Urinary bladder (tissue), 4 donors: Measurements from ENCODE around the gene LAMC1. TPM values are rescaled to one million over a fixed set of nuclear protein-coding genes. Genes with fewer than 3 reads are reported as not detected.
"Not testable (repeated sequence)": the region's sequence is repeated elsewhere in the genome, so short reads cannot be mapped to it uniquely, and the experiment has no call there.

Experiments used
- DNase-seq: peaks from one replicate; pipeline ENCODE4 v3.0.0-alpha.2; 2015; ENCODE audit errors: extremely low spot score
- H3K27ac ChIP-seq: one replicate; pipeline ENCODE4 v1.5.1; 2013; ENCODE audit warnings: low read depth, mild to moderate bottlenecking, moderate library complexity
- H3K36me3 ChIP-seq: one replicate; pipeline ENCODE4 v1.6.1; 2013; ENCODE audit warnings: mild to moderate bottlenecking, moderate library complexity; ENCODE audit not compliant: insufficient read depth
- H3K4me1 ChIP-seq: one replicate; pipeline ENCODE4 v1.6.1; 2013; ENCODE audit warnings: mild to moderate bottlenecking, moderate library complexity; ENCODE audit not compliant: insufficient read depth
- H3K4me3 ChIP-seq: one replicate; pipeline ENCODE4 v1.5.1; 2013; ENCODE audit warnings: low read depth, low read length
- WGBS: extraction: QIAGEN DNeasy Blood & Tissue Kit; methylation state at CpG from one replicate; pipeline ENCODE4 v1.1.7; 2013; 5-methylcytosine and 5-hydroxymethylcytosine counted together
- polyA plus RNA-seq: library from polyadenylated mRNA; stranded (reverse); fragments of 200-250 nt; gene quantifications from one replicate; pipeline ENCODE4 v1.2.3, GENCODE V29; 2013
- total RNA-seq: library from RNA; depleted of rRNA; stranded (reverse); fragments of >200 nt; gene quantifications from one replicate; pipeline ENCODE4 v1.2.3, GENCODE V29; 2014
- donor health status: healthy with polysubstance abuse.
- donor health status: healthy.

The LAMC1 gene
- total and polyA plus RNA-seq, 2 donors, result 178 to 279 TPM

DNA sequence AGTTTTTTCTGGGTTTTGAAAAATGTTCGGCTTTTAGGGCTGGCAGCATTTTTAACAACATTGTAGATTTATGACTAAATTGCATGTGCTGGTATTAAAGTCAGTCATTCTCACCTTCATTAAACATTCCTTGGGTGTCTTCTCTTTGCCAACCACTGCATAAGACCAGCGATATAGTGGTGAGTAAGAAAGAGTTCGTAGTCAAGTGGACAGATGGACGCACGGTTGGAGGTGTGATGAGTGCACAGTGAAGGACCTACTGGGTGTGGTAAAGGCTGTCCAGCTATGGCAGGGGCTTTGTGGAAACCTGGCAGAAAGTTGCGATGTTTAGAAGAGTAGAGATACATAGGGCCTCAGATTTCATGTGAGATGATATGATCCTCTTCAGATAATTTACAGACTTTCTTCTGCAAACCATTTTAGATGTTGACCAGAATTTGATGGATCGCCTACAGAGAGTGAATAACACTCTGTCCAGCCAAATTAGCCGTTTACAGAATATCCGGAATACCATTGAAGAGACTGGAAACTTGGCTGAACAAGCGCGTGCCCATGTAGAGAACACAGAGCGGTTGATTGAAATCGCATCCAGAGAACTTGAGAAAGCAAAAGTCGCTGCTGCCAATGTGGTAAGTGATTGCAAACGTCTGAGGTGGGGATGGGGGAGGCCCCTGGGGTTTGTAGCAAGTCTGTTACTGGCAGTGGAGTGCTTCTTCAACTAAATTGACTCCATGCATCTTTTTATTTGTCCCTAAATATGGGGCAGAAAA lies 106.9 kb downstream of the LAMC1 start:
- peaks cover 16% of the 10 kb centered on the region for H3K36me3 ChIP-seq
- DNase-seq, result no peak
- 80% methylated on average over 15 of the region's 15 CpGs for WGBS
- no peak overlapping the region for H3K27ac ChIP-seq
- H3K4me3 ChIP-seq, result no peak overlapping the region
- H3K4me1 ChIP-seq, result no peaks in the 10 kb centered on the region

DNA sequence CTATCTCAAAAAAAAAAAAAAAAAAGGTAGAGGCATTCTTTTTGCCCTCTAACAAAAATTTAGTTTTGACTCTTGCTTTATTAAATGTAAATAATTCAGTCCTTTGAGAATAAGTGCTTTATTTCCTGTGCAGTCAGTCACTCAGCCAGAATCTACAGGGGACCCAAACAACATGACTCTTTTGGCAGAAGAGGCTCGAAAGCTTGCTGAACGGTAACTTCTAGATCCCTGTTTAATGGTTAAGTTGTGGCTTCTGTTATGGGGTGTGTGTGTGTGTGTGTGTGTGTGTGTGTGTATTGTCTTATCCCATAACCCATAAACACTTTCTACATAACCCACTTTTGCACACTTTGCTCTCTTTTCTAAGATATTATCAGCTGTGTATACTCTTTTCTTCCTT lies 107.9 kb downstream of the LAMC1 start:
- no peak overlapping the region for H3K27ac ChIP-seq
- H3K4me1 ChIP-seq, result no peaks in the 10 kb centered on the region
- no peak for DNase-seq
- 78% methylated on average over 2 of the region's 2 CpGs for WGBS
- peaks cover 15% of the 10 kb centered on the region for H3K36me3 ChIP-seq
- H3K4me3 ChIP-seq, result no peak overlapping the region

DNA sequence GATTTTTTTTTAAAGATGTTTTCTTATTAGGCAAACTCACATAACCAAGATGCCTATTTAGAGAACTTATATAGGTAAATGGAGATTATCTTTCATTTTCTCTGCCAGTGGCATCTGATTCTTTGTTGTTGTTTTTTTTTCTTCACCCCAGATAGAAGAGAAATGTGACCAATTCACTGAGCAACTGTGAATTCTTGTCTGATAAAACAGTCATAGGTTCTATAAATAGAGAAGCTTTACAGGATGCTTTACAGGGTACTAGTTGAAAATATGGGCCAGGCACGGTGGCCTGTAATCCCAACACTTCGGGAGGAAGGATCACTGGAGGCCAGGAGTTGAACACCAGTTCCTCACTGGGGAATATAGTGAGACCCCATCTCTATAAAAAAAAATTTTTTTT lies 112.1 kb downstream of the LAMC1 start:
- Histone ChIP-seq H3K27ac (no peak overlapping the region), H3K4me3 (no peak overlapping the region), H3K4me1 (no peaks in the 10 kb centered on the region), H3K36me3 (peaks cover 8% of the 10 kb centered on the region)
- no peak for DNase-seq
- 55% methylated on average over 2 of the region's 2 CpGs for WGBS

DNA sequence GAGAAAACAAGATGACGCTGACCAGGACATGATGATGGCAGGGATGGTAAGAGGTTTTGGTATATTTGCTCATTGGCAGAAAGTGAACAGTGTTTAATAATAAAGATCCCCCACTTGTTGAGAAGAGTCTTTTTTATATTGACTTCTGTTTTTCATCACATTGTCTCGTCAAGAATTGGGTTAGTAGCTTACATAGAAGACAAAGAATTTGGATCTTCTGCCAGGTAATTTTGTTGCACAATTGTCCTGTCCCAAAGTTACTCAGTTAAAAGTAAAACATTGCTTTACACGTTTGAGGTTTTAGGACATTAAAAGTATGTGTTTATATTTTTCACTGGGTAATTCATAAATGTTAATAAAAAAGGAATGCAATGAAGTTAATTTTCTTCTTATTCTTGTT lies 114.6 kb downstream of the LAMC1 start:
- Histone ChIP-seq H3K36me3 (peaks cover 8% of the 10 kb centered on the region), H3K4me1 (peaks cover 1% of the 10 kb centered on the region), H3K4me3 (no peak overlapping the region), H3K27ac (no peak overlapping the region)
- WGBS, result 46% methylated on average over 3 of the region's 3 CpGs
- DNase-seq, result no peak

DNA sequence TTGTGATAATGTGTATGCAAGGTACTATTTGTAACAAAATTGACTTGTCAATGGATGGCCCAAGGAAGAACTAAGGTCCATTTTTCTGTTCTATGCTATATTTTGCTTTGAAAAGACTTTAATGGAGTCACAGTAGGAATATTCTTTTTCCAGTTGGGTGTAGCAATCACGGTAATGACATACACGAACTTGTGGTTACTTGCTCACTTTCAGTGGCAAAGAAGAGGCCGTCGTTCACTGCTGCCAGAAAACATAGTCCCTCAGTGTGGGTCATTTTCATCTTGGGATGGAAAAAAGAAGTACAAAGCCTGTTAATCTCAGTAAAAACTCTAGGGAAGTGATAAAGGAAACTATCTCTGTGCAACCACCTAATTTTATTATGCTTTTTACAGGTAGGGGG lies 115.1 kb downstream of the LAMC1 start:
- peak overlapping the region; percentile 18 for H3K27ac ChIP-seq
- peaks cover 8% of the 10 kb centered on the region for H3K36me3 ChIP-seq
- 70% methylated on average over 4 of the region's 4 CpGs for WGBS
- no peak overlapping the region for H3K4me3 ChIP-seq
- H3K4me1 ChIP-seq, result peaks cover 1% of the 10 kb centered on the region
- DNase-seq, result no peak

DNA sequence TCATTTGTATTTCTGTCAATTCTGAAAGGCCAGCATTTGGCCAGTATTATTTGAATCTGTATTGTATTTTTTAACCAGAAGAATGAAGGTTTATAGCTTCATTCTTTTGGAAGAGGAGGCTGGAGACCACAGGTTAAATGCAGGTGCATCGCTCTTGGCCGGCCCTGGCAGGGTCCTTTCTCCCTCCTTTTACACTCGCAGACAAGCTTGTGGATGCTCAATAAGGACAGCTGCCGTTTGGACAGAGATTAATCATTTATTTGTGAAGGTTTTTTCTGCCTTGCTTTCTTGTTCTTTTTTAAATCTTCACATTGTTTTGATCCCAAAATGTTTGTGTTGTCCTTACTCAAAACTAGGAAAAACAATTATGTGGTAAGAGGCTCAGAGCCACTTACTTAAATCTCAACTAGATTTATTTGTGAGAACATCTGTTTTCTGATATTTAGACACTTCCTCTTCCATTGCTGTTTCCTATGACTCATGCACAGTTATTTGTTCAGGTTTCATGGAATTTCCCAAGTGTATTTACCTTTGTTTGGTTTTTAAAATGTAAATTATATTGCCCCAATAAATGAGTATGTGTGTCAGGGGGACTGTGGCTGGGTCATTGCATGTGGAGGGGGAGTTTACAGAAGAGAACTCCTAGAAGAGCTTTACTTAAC lies 116.2 kb downstream of the LAMC1 start:
- Histone ChIP-seq H3K36me3 (peaks cover 6% of the 10 kb centered on the region), H3K4me3 (no peak overlapping the region), H3K27ac (peak overlapping the region; percentile 79), H3K4me1 (peaks cover 1% of the 10 kb centered on the region)
- WGBS, result 64% methylated on average over 4 of the region's 4 CpGs
- DNase-seq, result peak; percentile 17

DNA sequence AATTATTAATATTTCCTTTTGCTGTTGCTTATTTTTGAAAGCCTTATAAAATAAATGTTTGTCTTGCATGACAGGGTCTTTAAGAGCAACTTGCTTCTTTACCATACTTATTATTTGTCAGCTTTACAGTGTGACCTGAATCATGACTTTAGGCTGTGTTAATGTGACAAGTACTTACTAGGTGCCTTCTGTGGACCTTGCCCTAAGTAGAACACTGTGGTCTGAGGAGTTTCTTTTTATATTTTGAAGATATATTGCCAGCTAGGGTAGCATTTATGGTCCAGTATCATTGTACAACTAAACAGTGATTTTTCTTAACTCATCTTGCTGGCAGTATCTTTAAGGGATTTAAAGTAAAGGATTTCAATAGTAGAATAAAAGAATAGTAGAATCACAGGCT lies 117.4 kb downstream of the LAMC1 start:
- H3K27ac ChIP-seq, result no peak overlapping the region
- H3K4me1 ChIP-seq, result peaks cover 1% of the 10 kb centered on the region
- H3K36me3 ChIP-seq, result peaks cover 6% of the 10 kb centered on the region
- DNase-seq, result no peak
- H3K4me3 ChIP-seq, result no peak overlapping the region

DNA sequence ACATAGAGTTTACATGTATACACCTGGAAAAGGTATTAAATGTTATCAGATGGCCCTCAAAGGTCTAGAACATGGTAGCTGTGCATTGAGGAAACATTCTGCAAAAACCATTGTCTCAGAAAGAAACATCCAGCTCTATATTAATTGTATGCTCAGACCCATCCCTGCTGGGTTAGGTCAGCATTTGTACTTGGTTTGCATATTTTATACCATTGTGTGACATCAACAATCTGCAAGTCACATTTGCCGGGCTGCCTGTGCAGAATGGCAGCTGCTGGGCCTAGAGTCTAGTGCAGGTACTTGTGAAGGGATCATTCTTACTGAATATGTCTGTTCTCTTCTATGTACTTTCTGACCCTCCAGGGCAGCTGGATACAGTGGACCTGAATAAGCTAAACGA lies 119.0 kb downstream of the LAMC1 start:
- H3K4me1 ChIP-seq, result peaks cover 1% of the 10 kb centered on the region
- peaks cover 2% of the 10 kb centered on the region for H3K36me3 ChIP-seq
- no peak overlapping the region for H3K4me3 ChIP-seq
- DNase-seq, result no peak
- peak overlapping the region; percentile 38 for H3K27ac ChIP-seq
- WGBS, result 83% methylated on average over 2 of the region's 2 CpGs

DNA sequence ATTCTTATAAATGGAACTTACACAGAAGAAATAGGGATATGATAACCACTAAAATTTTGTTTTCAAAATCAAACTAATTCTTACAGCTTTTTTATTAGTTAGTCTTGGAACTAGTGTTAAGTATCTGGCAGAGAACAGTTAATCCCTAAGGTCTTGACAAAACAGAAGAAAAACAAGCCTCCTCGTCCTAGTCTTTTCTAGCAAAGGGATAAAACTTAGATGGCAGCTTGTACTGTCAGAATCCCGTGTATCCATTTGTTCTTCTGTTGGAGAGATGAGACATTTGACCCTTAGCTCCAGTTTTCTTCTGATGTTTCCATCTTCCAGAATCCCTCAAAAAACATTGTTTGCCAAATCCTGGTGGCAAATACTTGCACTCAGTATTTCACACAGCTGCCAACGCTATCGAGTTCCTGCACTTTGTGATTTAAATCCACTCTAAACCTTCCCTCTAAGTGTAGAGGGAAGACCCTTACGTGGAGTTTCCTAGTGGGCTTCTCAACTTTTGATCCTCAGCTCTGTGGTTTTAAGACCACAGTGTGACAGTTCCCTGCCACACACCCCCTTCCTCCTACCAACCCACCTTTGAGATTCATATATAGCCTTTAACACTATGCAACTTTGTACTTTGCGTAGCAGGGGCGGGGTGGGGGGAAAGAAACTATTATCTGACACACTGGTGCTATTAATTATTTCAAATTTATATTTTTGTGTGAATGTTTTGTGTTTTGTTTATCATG lies 120.5 kb downstream of the LAMC1 start:
- no peak overlapping the region for H3K4me3 ChIP-seq
- DNase-seq, result no peak
- H3K4me1 ChIP-seq, result peaks cover 1% of the 10 kb centered on the region
- peak overlapping the region; percentile 38 for H3K27ac ChIP-seq
- H3K36me3 ChIP-seq, result peaks cover 2% of the 10 kb centered on the region
- 64% methylated on average over 7 of the region's 7 CpGs for WGBS

DNA sequence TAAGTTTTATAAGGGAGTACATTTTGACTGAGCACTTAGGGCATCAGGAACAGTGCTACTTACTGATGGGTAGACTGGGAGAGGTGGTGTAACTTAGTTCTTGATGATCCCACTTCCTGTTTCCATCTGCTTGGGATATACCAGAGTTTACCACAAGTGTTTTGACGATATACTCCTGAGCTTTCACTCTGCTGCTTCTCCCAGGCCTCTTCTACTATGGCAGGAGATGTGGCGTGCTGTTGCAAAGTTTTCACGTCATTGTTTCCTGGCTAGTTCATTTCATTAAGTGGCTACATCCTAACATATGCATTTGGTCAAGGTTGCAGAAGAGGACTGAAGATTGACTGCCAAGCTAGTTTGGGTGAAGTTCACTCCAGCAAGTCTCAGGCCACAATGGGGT lies 121.5 kb downstream of the LAMC1 start:
- 59% methylated on average over 3 of the region's 3 CpGs for WGBS
- Histone ChIP-seq H3K36me3 (peaks cover 2% of the 10 kb centered on the region), H3K4me1 (peaks cover 1% of the 10 kb centered on the region), H3K4me3 (no peak overlapping the region), H3K27ac (no peak overlapping the region)
- no peak for DNase-seq

DNA sequence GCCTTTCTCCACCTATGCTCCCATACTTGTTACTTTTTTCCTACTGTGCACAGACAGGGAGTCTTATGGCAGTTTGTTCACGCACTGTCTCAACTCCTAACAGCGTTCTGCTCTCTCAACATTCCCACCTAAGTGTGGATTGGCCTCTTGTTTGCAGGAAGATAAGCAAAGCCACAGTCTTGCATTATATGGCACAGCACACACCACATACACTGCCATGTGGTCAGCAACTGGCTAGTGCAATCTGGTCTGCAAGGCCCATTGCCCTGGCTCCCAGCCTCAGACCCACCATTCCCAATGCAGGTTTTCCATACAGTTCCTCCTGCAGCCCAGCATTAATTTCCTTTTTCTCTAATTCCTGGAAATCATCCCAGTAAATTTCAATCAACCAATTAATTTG lies 124.5 kb downstream of the LAMC1 start:
- H3K36me3 ChIP-seq, result peaks cover 1% of the 10 kb centered on the region
- no peak overlapping the region for H3K27ac ChIP-seq
- no peaks in the 10 kb centered on the region for H3K4me1 ChIP-seq
- no peak overlapping the region for H3K4me3 ChIP-seq
- no peak for DNase-seq
- 83% methylated on average over 2 of the region's 2 CpGs for WGBS

DNA sequence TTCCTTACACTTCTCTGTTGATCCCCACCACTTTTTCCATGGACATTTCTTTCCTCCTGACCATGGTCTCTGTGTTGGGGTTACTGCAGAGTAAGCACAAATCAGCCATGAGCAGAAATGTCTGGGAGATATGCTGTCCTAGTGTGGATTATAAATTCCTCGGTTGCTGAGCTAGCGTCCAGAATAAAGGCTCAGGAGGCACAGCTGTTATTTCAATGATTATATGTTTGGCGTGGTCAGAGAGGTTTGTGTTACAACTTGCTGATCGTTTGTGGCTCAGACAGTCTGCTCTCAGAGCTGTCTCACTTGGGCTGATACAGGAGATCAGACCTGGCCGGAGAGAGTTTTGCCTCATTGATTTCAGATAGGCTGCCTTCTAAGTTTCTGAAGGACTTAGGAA lies 125.4 kb downstream of the LAMC1 start:
- Histone ChIP-seq H3K27ac (no peak overlapping the region), H3K36me3 (no peaks in the 10 kb centered on the region), H3K4me1 (no peaks in the 10 kb centered on the region), H3K4me3 (no peak overlapping the region)
- WGBS, result 20% methylated on average over 5 of the region's 5 CpGs
- no peak for DNase-seq

DNA sequence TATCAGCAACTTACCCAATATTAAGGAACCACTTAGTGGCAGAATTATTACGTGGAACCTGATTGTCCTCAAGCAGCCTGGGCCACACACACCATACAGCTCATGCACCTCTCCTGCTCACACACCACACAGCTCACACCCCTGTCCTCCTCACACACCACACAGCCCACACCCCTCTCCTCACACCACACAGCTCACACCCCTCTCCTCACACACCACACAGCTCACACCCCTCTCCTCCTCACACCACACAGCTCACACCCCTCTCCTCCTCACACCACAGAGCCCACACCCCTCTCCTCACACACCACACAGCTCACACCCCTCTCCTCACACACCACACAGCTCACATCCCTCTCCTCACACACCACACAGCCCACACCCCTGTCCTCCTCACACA lies 126.1 kb downstream of the LAMC1 start:
- 78% methylated on average over 1 of the region's 1 CpG for WGBS
- Histone ChIP-seq H3K36me3 (no peaks in the 10 kb centered on the region), H3K4me3 (no peak overlapping the region), H3K27ac (peak overlapping the region; percentile 15), H3K4me1 (no peaks in the 10 kb centered on the region)
- DNase-seq, result no peak

DNA sequence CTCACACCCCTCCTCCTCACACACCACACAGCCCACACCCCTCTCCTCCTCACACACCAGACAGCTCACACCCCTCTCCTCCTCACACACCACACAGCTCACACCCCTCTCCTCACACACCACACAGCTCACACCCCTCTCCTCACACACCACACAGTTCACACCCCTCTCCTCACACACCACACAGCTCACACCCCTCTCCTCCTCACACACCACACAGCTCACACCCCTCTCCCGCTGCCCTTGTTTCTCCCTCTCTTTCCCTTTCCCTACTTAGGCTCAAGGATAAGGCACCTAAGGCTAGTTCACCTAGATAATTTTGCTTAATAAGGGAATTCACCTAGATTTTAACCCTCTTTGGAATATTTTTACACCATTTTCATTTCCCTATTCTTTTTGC lies 126.8 kb downstream of the LAMC1 start:
- not testable (repeated sequence) for DNase-seq, H3K36me3 ChIP-seq, H3K4me1 ChIP-seq, H3K27ac ChIP-seq, H3K4me3 ChIP-seq
- 100% methylated on average over 1 of the region's 1 CpG for WGBS
